Trophoblast cell (in vitro differentiated cells and primary cell): ENCODE results near the gene RAB11FIP3.
"Not testable (repeated sequence)": the region's sequence is repeated elsewhere in the genome, so short reads cannot be mapped to it uniquely, and the experiment has no call there.

Source experiments
- DNase-seq, 2 donors: peaks; one replicate each; pipeline ENCODE4 v3.0.0-alpha.2; 2016
- H2AFZ ChIP-seq: 2 replicates; pipeline ENCODE4 v1.6.1; 2013; ENCODE audit warnings: low read length, moderate library complexity, mild to moderate bottlenecking; ENCODE audit not compliant: insufficient read depth, poor library complexity
- H2AK5ac ChIP-seq: 2 replicates; pipeline ENCODE4 v1.6.1; 2013; ENCODE audit warnings: mild to moderate bottlenecking, low read length
- H2BK120ac ChIP-seq: 2 replicates; pipeline ENCODE4 v1.6.1; 2013; ENCODE audit warnings: low read length, mild to moderate bottlenecking, moderate library complexity; ENCODE audit not compliant: insufficient read depth, poor library complexity
- H2BK12ac ChIP-seq: 2 replicates; pipeline ENCODE4 v1.6.1; 2013; ENCODE audit warnings: mild to moderate bottlenecking, low read length, moderate library complexity
- H2BK5ac ChIP-seq: 2 replicates; pipeline ENCODE4 v1.6.1; 2013; ENCODE audit warnings: low read length, low read depth, moderate library complexity, mild to moderate bottlenecking; ENCODE audit not compliant: poor library complexity
- H3K14ac ChIP-seq: 2 replicates; pipeline ENCODE4 v1.6.1; 2013; ENCODE audit warnings: mild to moderate bottlenecking, low read length
- H3K18ac ChIP-seq: 2 replicates; pipeline ENCODE4 v1.6.1; 2013; ENCODE audit warnings: mild to moderate bottlenecking, low read length
- H3K23ac ChIP-seq: 2 replicates; pipeline ENCODE4 v1.6.1; 2013; ENCODE audit warnings: low read length
- H3K27ac ChIP-seq: 2 replicates; pipeline ENCODE4 v1.5.1; 2013; ENCODE audit warnings: low read depth, mild to moderate bottlenecking, inconsistent platforms, low read length, moderate library complexity
- H3K27me3 ChIP-seq: 2 replicates; pipeline ENCODE4 v1.6.1; 2013; ENCODE audit warnings: inconsistent platforms, mild to moderate bottlenecking, low read length, moderate library complexity; ENCODE audit not compliant: insufficient read depth
- H3K36me3 ChIP-seq, 2 experiments: 1 replicate in 1 of 2; 2 replicates in 1 of 2; pipeline ENCODE4 v1.6.1; 2013; ENCODE audit warnings: low read length in 2 of 2, mild to moderate bottlenecking in 2 of 2, moderate library complexity in 1 of 2; ENCODE audit not compliant: insufficient read depth in 2 of 2, control insufficient read depth in 1 of 2
- H3K4ac ChIP-seq: 2 replicates; pipeline ENCODE4 v1.6.1; 2013; ENCODE audit warnings: low read depth, mild to moderate bottlenecking, low read length, moderate library complexity
- H3K4me1 ChIP-seq, 2 experiments: 1 replicate in 1 of 2; 2 replicates in 1 of 2; pipeline ENCODE4 v1.6.1; 2013; ENCODE audit warnings: low read length in 2 of 2, mild to moderate bottlenecking in 2 of 2, moderate library complexity in 1 of 2; ENCODE audit not compliant: insufficient read depth in 2 of 2, control insufficient read depth in 1 of 2
- H3K4me2 ChIP-seq: 2 replicates; pipeline ENCODE4 v1.6.1; 2013; ENCODE audit warnings: inconsistent platforms, mild to moderate bottlenecking, low read length, moderate library complexity
- H3K4me3 ChIP-seq: 2 replicates; pipeline ENCODE4 v1.5.1; 2013; ENCODE audit warnings: mild to moderate bottlenecking, low read depth, low read length, inconsistent platforms
- H3K79me1 ChIP-seq: one replicate; pipeline ENCODE4 v1.6.1; 2013; ENCODE audit warnings: low read length
- H3K79me2 ChIP-seq: 2 replicates; pipeline ENCODE4 v1.6.1; 2013; ENCODE audit warnings: low read length, mild to moderate bottlenecking; ENCODE audit not compliant: control insufficient read depth, insufficient read depth, poor library complexity
- H3K9ac ChIP-seq: 2 replicates; pipeline ENCODE4 v1.6.1; 2013; ENCODE audit warnings: mild to moderate bottlenecking, low read length
- H3K9me3 ChIP-seq: 2 replicates; pipeline ENCODE4 v1.6.1; 2013; ENCODE audit warnings: low read depth, mild to moderate bottlenecking, control low read depth, inconsistent platforms, low read length; ENCODE audit not compliant: insufficient read depth
- H4K12ac ChIP-seq: 2 replicates; pipeline ENCODE4 v1.6.1; 2013; ENCODE audit warnings: low read depth, mild to moderate bottlenecking, low read length, moderate library complexity
- H4K8ac ChIP-seq: 2 replicates; pipeline ENCODE4 v1.6.1; 2013; ENCODE audit warnings: low read depth, mild to moderate bottlenecking, low read length, moderate library complexity
- H4K91ac ChIP-seq: one replicate; pipeline ENCODE4 v1.6.1; 2013; ENCODE audit warnings: low read depth, mild to moderate bottlenecking, low read length, moderate library complexity
- WGBS: extraction: QIAGEN DNeasy Blood & Tissue Kit; methylation state at CpG from one replicate; pipeline ENCODE4 v1.1.7; 2013; ENCODE audit warnings: missing lambda C conversion rate; ENCODE audit not compliant: insufficient read length, insufficient coverage; ENCODE audit errors: extremely low coverage; 5-methylcytosine and 5-hydroxymethylcytosine counted together

The RAB11FIP3 gene

DNA sequence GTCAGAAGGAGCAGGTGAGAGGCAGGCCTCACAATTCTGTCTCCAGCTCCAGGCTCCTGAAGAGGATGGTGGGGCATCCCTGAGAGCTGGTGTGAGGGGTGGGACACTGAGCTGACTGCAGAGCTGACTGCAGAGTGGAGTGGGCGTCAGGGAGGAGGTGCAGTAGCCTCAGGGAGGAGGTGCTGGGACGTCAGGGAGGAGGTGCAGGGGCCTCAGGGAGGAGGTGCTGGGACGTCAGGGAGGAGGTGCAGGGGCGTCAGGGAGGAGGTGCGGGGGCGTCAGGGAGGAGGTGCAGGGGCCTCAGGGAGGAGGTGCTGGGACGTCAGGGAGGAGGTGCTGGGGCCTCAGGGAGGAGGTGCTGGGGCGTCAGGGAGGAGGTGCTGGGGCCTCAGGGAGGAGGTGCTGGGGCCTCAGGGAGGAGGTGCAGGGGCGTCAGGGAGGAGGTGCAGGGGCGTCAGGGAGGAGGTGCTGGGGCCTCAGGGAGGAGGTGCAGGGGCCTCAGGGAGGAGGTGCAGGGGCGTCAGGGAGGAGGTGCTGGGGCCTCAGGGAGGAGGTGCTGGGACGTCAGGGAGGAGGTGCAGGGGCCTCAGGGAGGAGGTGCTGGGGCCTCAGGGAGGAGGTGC, 41.9 kb downstream of the RAB11FIP3 start:
- H3K9me3 ChIP-seq, H3K27me3 ChIP-seq, H2AFZ ChIP-seq, H3K14ac ChIP-seq, H2BK5ac ChIP-seq, H3K9ac ChIP-seq, H4K91ac ChIP-seq, H3K4me2 ChIP-seq, H3K18ac ChIP-seq, H3K79me2 ChIP-seq, H2BK12ac ChIP-seq, H3K4me3 ChIP-seq, H3K23ac ChIP-seq, H4K8ac ChIP-seq, H2BK120ac ChIP-seq, DNase-seq, H3K27ac ChIP-seq, H4K12ac ChIP-seq, H2AK5ac ChIP-seq, H3K79me1 ChIP-seq, H3K4me1 ChIP-seq, H3K36me3 ChIP-seq, H3K4ac ChIP-seq: not testable (repeated sequence)
- WGBS, result no CpG with 5 or more reads among the region's 12 CpGs

DNA sequence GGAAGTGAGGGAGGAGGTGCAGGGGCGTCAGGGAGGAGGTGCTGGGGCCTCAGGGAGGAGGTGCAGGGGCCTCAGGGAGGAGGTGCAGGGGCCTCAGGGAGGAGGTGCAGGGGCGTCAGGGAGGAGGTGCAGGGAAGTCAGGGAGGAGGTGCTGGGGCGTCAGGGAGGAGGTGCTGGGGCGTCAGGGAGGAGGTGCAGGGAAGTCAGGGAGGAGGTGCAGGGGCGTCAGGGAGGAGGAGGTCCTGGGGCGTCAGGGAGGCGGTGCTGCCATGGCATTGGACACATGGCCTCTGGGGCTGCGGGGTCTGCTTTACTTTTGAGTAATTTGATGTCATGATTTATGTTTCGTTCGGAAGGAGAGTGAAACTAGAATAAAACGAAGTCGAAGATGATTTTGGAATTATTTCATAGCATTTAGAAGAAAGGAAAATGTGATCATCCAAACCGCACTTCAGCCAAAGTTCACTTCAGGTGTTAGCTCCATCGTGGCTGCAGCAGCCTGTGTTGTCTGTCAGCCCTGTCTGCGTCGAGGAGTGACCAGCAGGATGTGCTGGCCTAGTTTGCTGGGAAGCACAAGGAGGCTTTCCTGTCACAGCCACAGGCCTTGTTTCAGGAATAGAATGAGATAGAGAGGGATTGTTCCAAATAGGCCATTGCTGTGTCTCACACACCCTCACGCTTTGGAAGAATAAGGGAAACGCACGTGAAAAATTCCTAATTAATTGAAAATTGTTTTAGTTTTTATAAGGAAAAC, 42.8 kb downstream of the RAB11FIP3 start:
- H4K8ac ChIP-seq, result no peak overlapping the region

GRCh38 chr16:469459-469858, 44.0 kb downstream of the RAB11FIP3 start:
- not testable (repeated sequence) for H3K36me3 ChIP-seq, H3K79me2 ChIP-seq, H3K4me2 ChIP-seq, H2BK12ac ChIP-seq, H3K14ac ChIP-seq, H3K23ac ChIP-seq, H4K8ac ChIP-seq, H2BK120ac ChIP-seq, H3K4me3 ChIP-seq, H3K27me3 ChIP-seq, H3K18ac ChIP-seq, H3K9me3 ChIP-seq, H3K4me1 ChIP-seq, H3K4ac ChIP-seq, H4K12ac ChIP-seq, H2BK5ac ChIP-seq, DNase-seq, H2AK5ac ChIP-seq, H3K27ac ChIP-seq, H4K91ac ChIP-seq, H3K9ac ChIP-seq, H3K79me1 ChIP-seq, H2AFZ ChIP-seq
- WGBS, result no CpG with 5 or more reads among the region's 7 CpGs

More for the DNA sequence above, 42.8 kb downstream of the RAB11FIP3 start:
- Histone ChIP-seq H3K18ac (no peak overlapping the region), H3K36me3 (peaks cover 5 to 6% of the 10 kb centered on the region in 2 experiments), H3K4me1 (peaks cover 6 to 9% of the 10 kb centered on the region in 2 experiments), H3K27ac (no peak overlapping the region), H2AK5ac (no peak overlapping the region), H2BK120ac (no peak overlapping the region), H3K4me2 (no peak overlapping the region), H2BK12ac (no peak overlapping the region), H4K12ac (no peak overlapping the region), H3K14ac (no peak overlapping the region), H3K4ac (no peak overlapping the region), H2BK5ac (no peak overlapping the region), H2AFZ (no peak overlapping the region), H3K9ac (no peak overlapping the region), H3K79me1 (no peaks in the 10 kb centered on the region), H3K23ac (no peak overlapping the region), H3K27me3 (no peaks in the 10 kb centered on the region), H4K91ac (no peak overlapping the region), H3K4me3 (no peak overlapping the region), H3K9me3 (no peaks in the 10 kb centered on the region), H3K79me2 (no peaks in the 10 kb centered on the region)
- 100% methylated on average over 4 of the region's 19 CpGs for WGBS
- DNase-seq, result no peak

DNA sequence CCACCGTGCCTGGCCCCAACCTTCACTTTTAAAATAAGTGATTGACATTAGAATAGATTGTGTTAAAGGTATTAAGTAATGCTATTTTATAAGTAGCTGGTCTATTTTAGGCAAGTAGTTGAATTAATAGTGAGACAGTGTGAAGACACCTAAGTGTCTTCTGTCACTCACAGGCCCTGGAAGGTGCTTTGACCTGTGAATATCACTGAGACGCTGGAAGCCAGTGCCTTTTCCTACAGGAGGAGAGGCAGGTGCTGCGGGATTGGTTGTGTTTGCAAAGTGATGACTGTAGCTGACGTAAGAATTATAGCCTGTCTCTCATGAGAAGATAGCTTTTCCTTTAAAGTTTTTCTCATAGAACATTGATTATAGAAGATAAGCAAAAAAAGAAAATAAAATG, 45.0 kb downstream of the RAB11FIP3 start:
- no peak overlapping the region for H4K8ac ChIP-seq
- peaks cover 0 to 4% of the 10 kb centered on the region in 2 experiments for H3K4me1 ChIP-seq
- H3K9me3 ChIP-seq, result no peaks in the 10 kb centered on the region
- H2BK12ac ChIP-seq, result no peak overlapping the region
- H3K4me2 ChIP-seq, result no peak overlapping the region
- no peak overlapping the region for H3K4me3 ChIP-seq
- H3K4ac ChIP-seq, result no peak overlapping the region
- WGBS, result no CpG with 5 or more reads among the region's 4 CpGs
- H3K27me3 ChIP-seq, result no peaks in the 10 kb centered on the region
- no peak overlapping the region for H2BK5ac ChIP-seq
- no peak overlapping the region for H4K12ac ChIP-seq
- H4K91ac ChIP-seq, result no peak overlapping the region
- DNase-seq, result no peak
- H3K36me3 ChIP-seq, result peaks cover 6 to 9% of the 10 kb centered on the region in 2 experiments
- no peak overlapping the region for H2BK120ac ChIP-seq
- H3K23ac ChIP-seq, result no peak overlapping the region
- no peaks in the 10 kb centered on the region for H3K79me2 ChIP-seq
- H2AK5ac ChIP-seq, result no peak overlapping the region
- no peak overlapping the region for H3K9ac ChIP-seq
- no peak overlapping the region for H3K18ac ChIP-seq
- no peak overlapping the region for H2AFZ ChIP-seq
- H3K27ac ChIP-seq, result no peak overlapping the region
- no peak overlapping the region for H3K14ac ChIP-seq
- no peaks in the 10 kb centered on the region for H3K79me1 ChIP-seq
